ENCODE measurements around the gene CD164. TPM values are rescaled to one million over a fixed set of nuclear protein-coding genes. Genes with fewer than 3 reads are reported as not detected.

Gene CD164
- total RNA-seq (71.1 and 105 TPM in 2 replicates), polyA plus RNA-seq (181 and 263 TPM in 2 replicates)

DNA sequence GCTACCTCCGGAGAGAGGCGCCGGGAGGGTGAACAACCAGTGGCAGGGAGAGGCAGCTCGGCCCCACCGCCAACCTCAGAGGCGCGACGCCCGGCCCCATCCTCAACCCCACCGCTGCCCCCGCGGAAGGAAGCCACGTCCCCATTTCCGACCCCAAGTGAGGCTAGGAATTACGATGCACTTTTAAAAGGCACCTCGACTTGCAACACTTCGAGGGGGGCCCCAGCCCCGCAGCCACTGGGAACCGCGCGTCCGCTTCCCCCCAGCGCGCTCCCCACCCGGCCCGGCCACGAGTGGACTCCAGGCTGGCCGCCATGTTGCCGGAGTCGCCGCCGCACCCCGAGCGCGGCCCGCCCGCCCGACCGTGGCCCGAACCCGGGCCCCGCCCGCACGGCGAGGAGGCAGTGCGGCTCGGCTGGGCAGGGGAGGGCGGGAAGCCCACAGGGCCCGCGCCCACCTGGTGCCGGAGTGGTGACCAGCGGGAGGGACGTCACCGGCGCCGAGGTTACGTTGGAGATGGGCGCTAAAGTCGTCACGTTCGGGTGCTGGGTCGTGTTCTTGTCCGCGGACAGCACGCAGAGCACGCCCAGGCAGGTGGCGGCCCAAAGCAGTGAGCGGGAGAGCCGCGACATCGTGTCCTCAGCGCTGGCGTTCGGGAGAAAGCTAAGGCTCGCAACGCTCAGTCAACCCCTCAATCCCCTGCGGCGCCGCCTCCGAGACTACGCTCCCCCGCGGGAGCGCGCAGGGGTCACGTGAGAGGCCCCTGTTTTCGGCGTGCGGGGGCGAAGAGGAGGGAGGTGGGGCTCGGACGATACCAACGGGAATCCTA, at the start of gene CD164:
CD164 (minus strand) TSS at position 721 of the 829 bp plus-strand sequence; CDS start at position 632, 89 bp downstream.
- Histone ChIP-seq H3K9me3 (ENCODE audit: low read depth) (no peaks in the 10 kb centered on the region), H3K27me3 (no peaks in the 10 kb centered on the region), H3K36me3 (peaks cover 5% of the 10 kb centered on the region), H3K4me1 (ENCODE audit: low read depth) (peaks cover 25% of the 10 kb centered on the region), H3K27ac (peak within 1 kb of the TSS; percentile 100), H3K4me3 (peak within 1 kb of the TSS; percentile 79)
- TF ChIP-seq, protein P1, sequence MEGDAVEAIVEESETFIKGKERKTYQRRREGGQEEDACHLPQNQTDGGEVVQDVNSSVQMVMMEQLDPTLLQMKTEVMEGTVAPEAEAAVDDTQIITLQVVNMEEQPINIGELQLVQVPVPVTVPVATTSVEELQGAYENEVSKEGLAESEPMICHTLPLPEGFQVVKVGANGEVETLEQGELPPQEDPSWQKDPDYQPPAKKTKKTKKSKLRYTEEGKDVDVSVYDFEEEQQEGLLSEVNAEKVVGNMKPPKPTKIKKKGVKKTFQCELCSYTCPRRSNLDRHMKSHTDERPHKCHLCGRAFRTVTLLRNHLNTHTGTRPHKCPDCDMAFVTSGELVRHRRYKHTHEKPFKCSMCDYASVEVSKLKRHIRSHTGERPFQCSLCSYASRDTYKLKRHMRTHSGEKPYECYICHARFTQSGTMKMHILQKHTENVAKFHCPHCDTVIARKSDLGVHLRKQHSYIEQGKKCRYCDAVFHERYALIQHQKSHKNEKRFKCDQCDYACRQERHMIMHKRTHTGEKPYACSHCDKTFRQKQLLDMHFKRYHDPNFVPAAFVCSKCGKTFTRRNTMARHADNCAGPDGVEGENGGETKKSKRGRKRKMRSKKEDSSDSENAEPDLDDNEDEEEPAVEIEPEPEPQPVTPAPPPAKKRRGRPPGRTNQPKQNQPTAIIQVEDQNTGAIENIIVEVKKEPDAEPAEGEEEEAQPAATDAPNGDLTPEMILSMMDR (IDR thresholded peaks at IDR 0.05; ENCODE audit: low read depth, low read length), result no peak
- DNase-seq (ENCODE audit: low read depth in 1 of 2, low spot score in 1 of 2), result peak; percentile 97 to 98

DNA sequence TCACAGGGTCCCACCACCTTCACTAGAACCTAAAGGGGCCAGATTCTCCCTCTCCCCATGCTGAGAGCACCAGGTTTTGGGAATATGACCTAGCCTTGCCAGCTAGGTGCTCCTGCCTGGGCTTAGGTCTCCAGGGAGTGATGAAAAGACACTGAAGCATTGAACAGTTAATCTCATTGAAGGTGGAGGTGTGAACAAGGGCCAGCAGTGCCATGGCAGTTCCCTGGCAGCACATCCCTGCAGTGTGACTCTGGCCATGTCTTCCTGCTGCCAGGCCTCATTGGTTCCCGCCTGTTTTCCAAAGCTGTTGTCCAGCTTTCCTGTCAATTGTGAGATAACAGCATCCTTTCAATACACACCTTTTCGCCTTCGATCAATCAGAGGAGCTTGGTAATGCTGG, 47.2 kb upstream of the CD164 start:
- Histone ChIP-seq H3K36me3 (no peaks in the 10 kb centered on the region), H3K9me3 (ENCODE audit: low read depth) (no peaks in the 10 kb centered on the region), H3K4me3 (no peak overlapping the region), H3K27ac (no peak overlapping the region), H3K4me1 (ENCODE audit: low read depth) (no peaks in the 10 kb centered on the region), H3K27me3 (no peaks in the 10 kb centered on the region)
- TF ChIP-seq, protein P1 (IDR thresholded peaks at IDR 0.05; ENCODE audit: low read depth, low read length), result no peak
- DNase-seq (ENCODE audit: low read depth in 1 of 2, low spot score in 1 of 2), result no peak

- no peaks in the 10 kb centered on the region for H3K36me3 ChIP-seq
- no peak overlapping the region for H3K4me3 ChIP-seq
- no peak overlapping the region for H3K27ac ChIP-seq
- H3K9me3 ChIP-seq (ENCODE audit: low read depth), result no peaks in the 10 kb centered on the region
- peak in 1 of 2 donors; percentile 89 for DNase-seq (ENCODE audit: low read depth in 1 of 2, low spot score in 1 of 2)
- no peaks in the 10 kb centered on the region for H3K4me1 ChIP-seq (ENCODE audit: low read depth)
- TF ChIP-seq, protein P1 (IDR thresholded peaks at IDR 0.05; ENCODE audit: low read depth, low read length), result no peak
- H3K27me3 ChIP-seq, result no peaks in the 10 kb centered on the region
These were observed 46.7 kb upstream of the CD164 start for GRCh38 chr6:109428889-109429477.

GRCh38 chr6:109424946-109425345, 42.7 kb upstream of the CD164 start:
- H3K9me3 ChIP-seq (ENCODE audit: low read depth), result no peaks in the 10 kb centered on the region
- no peaks in the 10 kb centered on the region for H3K27me3 ChIP-seq
- DNase-seq (ENCODE audit: low read depth in 1 of 2, low spot score in 1 of 2), result peak in 1 of 2 donors; percentile 19
- H3K36me3 ChIP-seq, result no peaks in the 10 kb centered on the region
- H3K4me3 ChIP-seq, result no peak overlapping the region
- TF ChIP-seq, protein P1 (IDR thresholded peaks at IDR 0.05; ENCODE audit: low read depth, low read length), result no peak
- H3K4me1 ChIP-seq (ENCODE audit: low read depth), result no peaks in the 10 kb centered on the region
- H3K27ac ChIP-seq, result no peak overlapping the region

- DNase-seq (ENCODE audit: low read depth in 1 of 2, low spot score in 1 of 2), result no peak
- H3K9me3 ChIP-seq (ENCODE audit: low read depth), result no peaks in the 10 kb centered on the region
- no peak overlapping the region for H3K27ac ChIP-seq
- TF ChIP-seq, protein P1 (IDR thresholded peaks at IDR 0.05; ENCODE audit: low read depth, low read length), result no peak
- H3K27me3 ChIP-seq, result no peaks in the 10 kb centered on the region
- no peak overlapping the region for H3K4me3 ChIP-seq
- H3K36me3 ChIP-seq, result no peaks in the 10 kb centered on the region
- no peaks in the 10 kb centered on the region for H3K4me1 ChIP-seq (ENCODE audit: low read depth)
These were observed 38.9 kb upstream of the CD164 start for GRCh38 chr6:109421184-109421583.
